GM18502 (cell line): ENCODE measurements around the gene MAPRE2.

Source experiments
- ATAC-seq: cut with Tn5 transposase; IDR thresholded peaks from one replicate; pipeline ENCODE4 v1.9.1; 2021; ENCODE audit warnings: mild to moderate bottlenecking; ENCODE audit not compliant: unreplicated experiment, poor library complexity

MAPRE2 gene

GRCh38 chr18:35117372-35117771 lies 76.2 kb downstream of the MAPRE2 start:
- ATAC-seq = no peak

GRCh38 chr18:35117951-35118411 lies 76.8 kb downstream of the MAPRE2 start:
- no peak for ATAC-seq

GRCh38 chr18:35118641-35119040 lies 77.4 kb downstream of the MAPRE2 start:
- ATAC-seq = no peak

GRCh38 chr18:35121038-35121437 lies 79.8 kb downstream of the MAPRE2 start:
- ATAC-seq = no peak

GRCh38 chr18:35121531-35121930 lies 80.3 kb downstream of the MAPRE2 start:
- ATAC-seq = no peak

- ATAC-seq = peak; percentile 99
These were observed 81.5 kb downstream of the MAPRE2 start for GRCh38 chr18:35122586-35123224.

GRCh38 chr18:35123811-35124210 lies 82.6 kb downstream of the MAPRE2 start:
- no peak for ATAC-seq

GRCh38 chr18:35127201-35127600 lies 86.0 kb downstream of the MAPRE2 start:
- ATAC-seq = no peak

- no peak for ATAC-seq
These were observed 87.5 kb downstream of the MAPRE2 start for GRCh38 chr18:35128675-35129074.

- ATAC-seq = no peak
These were observed 89.0 kb downstream of the MAPRE2 start for GRCh38 chr18:35130236-35130635.

GRCh38 chr18:35131387-35132020 lies 90.3 kb downstream of the MAPRE2 start:
- ATAC-seq = no peak

- ATAC-seq = no peak
These were observed 91.0 kb downstream of the MAPRE2 start for GRCh38 chr18:35132021-35132902.

- no peak for ATAC-seq
These were observed 93.0 kb downstream of the MAPRE2 start for GRCh38 chr18:35134190-35134730.

- no peak for ATAC-seq
These were observed 93.7 kb downstream of the MAPRE2 start for GRCh38 chr18:35134791-35135531.

GRCh38 chr18:35136248-35136647 lies 95.0 kb downstream of the MAPRE2 start:
- ATAC-seq = no peak

GRCh38 chr18:35136885-35137284 lies 95.7 kb downstream of the MAPRE2 start:
- no peak for ATAC-seq

- no peak for ATAC-seq
These were observed 96.4 kb downstream of the MAPRE2 start for GRCh38 chr18:35137632-35138031.

- ATAC-seq = no peak
These were observed 97.6 kb downstream of the MAPRE2 start for GRCh38 chr18:35138773-35139172.

- no peak for ATAC-seq
These were observed 98.3 kb downstream of the MAPRE2 start for GRCh38 chr18:35139517-35139916.

- ATAC-seq = peak; percentile 22
These were observed 99.9 kb downstream of the MAPRE2 start for GRCh38 chr18:35141077-35141476.
